ENCODE results near the gene SURF4.

GRCh38 chr9:133378408-133378962 lies 2.6 kb upstream of the SURF4 start:
- TF ChIP-seq RXRA (IDR thresholded peaks at IDR 0.05) (no peak), RAD21 (IDR thresholded peaks at IDR 0.05) (no peak), HNF4G (IDR thresholded peaks at IDR 0.05) (no peak), NR2F2 (IDR thresholded peaks at IDR 0.05) (no peak)
- TF ChIP-seq, protein P1, sequence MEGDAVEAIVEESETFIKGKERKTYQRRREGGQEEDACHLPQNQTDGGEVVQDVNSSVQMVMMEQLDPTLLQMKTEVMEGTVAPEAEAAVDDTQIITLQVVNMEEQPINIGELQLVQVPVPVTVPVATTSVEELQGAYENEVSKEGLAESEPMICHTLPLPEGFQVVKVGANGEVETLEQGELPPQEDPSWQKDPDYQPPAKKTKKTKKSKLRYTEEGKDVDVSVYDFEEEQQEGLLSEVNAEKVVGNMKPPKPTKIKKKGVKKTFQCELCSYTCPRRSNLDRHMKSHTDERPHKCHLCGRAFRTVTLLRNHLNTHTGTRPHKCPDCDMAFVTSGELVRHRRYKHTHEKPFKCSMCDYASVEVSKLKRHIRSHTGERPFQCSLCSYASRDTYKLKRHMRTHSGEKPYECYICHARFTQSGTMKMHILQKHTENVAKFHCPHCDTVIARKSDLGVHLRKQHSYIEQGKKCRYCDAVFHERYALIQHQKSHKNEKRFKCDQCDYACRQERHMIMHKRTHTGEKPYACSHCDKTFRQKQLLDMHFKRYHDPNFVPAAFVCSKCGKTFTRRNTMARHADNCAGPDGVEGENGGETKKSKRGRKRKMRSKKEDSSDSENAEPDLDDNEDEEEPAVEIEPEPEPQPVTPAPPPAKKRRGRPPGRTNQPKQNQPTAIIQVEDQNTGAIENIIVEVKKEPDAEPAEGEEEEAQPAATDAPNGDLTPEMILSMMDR (IDR thresholded peaks at IDR 0.05; ENCODE audit: low read depth, low read length, missing input control): no peak
- TF ChIP-seq, protein P2, sequence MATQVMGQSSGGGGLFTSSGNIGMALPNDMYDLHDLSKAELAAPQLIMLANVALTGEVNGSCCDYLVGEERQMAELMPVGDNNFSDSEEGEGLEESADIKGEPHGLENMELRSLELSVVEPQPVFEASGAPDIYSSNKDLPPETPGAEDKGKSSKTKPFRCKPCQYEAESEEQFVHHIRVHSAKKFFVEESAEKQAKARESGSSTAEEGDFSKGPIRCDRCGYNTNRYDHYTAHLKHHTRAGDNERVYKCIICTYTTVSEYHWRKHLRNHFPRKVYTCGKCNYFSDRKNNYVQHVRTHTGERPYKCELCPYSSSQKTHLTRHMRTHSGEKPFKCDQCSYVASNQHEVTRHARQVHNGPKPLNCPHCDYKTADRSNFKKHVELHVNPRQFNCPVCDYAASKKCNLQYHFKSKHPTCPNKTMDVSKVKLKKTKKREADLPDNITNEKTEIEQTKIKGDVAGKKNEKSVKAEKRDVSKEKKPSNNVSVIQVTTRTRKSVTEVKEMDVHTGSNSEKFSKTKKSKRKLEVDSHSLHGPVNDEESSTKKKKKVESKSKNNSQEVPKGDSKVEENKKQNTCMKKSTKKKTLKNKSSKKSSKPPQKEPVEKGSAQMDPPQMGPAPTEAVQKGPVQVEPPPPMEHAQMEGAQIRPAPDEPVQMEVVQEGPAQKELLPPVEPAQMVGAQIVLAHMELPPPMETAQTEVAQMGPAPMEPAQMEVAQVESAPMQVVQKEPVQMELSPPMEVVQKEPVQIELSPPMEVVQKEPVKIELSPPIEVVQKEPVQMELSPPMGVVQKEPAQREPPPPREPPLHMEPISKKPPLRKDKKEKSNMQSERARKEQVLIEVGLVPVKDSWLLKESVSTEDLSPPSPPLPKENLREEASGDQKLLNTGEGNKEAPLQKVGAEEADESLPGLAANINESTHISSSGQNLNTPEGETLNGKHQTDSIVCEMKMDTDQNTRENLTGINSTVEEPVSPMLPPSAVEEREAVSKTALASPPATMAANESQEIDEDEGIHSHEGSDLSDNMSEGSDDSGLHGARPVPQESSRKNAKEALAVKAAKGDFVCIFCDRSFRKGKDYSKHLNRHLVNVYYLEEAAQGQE (IDR thresholded peaks at IDR 0.05): no peak
